Femur (tissue), 1 donor: Measurements from ENCODE around the gene TRPT1.

Experiments used
- DNase-seq: peaks from one replicate; pipeline ENCODE4 v3.0.0-alpha.2; 2017

TRPT1 gene

GRCh38 chr11:64229090-64229743 lies 3.2 kb upstream of the TRPT1 start:
- peak; percentile 19 for DNase-seq

- peak; percentile 20 for DNase-seq
Observed at GRCh38 chr11:64227405-64227956, 1.5 kb upstream of the TRPT1 start.

DNA sequence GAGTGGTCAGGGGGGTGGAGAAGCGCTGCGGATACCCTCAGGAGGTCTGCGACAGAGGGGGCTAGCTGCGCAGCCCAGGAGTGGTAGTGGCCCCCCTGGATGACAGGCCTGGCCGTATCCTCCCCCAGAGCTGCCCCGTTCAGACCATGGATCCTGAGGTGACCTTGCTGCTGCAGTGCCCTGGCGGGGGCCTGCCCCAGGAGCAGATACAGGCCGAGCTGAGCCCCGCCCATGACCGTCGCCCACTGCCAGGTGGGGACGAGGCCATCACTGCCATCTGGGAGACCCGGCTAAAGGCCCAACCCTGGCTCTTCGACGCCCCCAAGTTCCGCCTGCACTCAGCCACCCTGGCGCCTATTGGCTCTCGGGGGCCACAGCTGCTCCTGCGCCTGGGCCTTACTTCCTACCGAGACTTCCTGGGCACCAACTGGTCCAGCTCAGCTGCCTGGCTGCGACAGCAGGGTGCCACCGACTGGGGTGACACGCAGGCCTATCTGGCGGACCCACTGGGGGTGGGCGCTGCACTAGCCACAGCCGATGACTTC lies 593 bp upstream of the TRPT1 start:
- peak; percentile 70 for DNase-seq

DNA sequence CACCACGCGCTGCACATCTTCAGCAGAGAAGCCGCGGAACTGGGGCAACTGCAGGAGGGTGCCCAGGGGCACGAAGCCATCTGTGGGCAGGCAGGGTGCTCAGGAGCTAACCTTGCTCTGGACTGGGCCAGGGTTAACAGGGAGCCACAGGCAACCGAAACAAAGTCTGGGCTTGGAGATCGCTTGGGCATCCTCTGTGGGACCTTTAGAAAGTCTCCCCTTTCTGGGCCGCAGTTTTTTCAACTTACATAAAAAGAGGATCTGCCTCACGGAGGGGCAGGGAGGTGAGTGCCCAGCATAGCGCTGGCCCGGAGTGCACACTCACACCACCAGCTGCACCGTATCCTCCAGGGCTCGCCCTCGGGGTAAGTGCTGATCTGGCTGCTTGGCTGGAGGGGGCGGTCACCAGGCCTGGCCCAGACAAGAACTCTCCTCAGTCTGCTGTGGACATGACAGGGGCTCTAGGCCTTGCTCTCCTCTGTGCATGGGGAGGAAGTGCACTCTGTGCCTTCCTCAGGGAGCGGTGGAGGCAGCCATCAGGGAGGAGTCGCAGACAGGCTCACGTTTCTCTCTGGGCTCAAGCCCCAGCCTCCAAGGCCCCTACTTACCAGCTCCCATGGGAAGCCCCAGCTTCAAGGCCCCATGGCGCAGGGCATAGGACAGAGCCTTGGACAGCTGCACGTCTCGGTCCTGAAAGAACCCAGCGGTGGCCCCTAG lies 937 bp downstream of the TRPT1 start:
- peak; percentile 24 for DNase-seq

- no peak for DNase-seq
Observed at GRCh38 chr11:64224151-64224890, 1.7 kb downstream of the TRPT1 start.

DNA sequence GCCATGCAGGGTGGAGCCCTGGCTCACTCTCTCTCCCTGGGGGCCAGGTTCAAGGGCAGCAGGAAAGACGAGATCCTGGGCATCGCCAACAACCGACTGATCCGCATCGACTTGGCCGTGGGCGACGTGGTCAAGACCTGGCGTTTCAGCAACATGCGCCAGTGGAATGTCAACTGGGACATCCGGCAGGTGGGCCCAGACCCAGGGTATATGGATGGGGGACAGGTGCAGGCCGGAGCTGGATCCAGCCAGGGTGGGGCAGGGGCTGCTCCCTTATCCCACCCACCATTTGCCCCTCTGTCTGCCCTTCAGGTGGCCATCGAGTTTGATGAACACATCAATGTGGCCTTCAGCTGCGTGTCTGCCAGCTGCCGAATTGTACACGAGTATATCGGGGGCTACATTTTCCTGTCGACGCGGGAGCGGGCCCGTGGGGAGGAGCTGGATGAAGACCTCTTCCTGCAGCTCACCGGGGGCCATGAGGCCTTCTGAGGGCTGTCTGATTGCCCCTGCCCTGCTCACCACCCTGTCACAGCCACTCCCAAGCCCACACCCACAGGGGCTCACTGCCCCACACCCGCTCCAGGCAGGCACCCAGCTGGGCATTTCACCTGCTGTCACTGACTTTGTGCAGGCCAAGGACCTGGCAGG lies 2.9 kb downstream of the TRPT1 start:
- peak; percentile 46 for DNase-seq

DNA sequence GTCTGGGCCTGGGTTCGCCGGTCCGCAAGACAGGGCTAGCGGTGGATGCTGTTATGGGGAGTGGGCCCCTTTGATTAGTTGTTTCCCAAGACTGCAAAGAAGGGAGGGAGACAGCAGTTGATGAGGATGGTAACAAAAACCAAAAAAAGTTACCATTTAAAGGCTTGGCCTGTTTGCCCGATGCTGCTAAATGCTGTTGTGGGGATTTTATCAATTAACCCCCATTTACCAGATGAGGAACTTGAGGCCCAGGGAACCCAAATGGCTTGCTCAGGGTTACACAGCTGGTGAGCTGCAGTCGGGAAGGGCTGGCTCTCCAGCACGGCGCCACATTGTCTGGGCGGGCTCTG lies 3.4 kb downstream of the TRPT1 start:
- no peak for DNase-seq

GRCh38 chr11:64220798-64221197 lies 5.2 kb downstream of the TRPT1 start:
- peak; percentile 37 for DNase-seq

DNA sequence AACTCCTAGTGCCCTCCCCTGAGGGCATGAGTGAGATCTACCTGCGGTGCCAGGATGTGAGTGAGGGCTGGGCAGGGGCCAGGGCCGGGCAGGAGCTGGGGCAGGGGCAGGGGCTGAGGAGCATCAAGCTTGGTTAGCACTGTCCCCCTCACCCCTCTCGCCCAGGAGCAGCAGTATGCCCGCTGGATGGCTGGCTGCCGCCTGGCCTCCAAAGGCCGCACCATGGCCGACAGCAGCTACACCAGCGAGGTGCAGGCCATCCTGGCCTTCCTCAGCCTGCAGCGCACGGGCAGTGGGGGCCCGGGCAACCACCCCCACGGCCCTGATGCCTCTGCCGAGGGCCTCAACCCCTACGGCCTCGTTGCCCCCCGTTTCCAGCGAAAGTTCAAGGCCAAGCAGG lies 5.7 kb downstream of the TRPT1 start:
- no peak for DNase-seq

GRCh38 chr11:64219755-64220154 lies 6.2 kb downstream of the TRPT1 start:
- DNase-seq = no peak

DNA sequence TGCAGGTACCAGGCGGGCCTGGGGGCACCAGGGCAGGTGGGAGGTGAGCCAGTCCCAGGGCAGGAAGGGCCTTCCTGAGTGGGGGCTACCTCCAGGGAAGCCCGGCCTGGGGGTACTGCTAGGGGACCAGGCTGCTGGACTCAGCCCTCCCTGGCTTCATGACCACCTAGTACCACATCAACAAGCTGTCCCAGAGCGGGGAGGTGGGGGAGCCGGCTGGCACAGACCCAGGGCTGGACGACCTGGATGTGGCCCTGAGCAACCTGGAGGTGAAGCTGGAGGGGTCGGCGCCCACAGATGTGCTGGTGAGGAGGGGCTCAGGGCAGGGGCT lies 6.7 kb downstream of the TRPT1 start:
- peak; percentile 29 for DNase-seq

DNA sequence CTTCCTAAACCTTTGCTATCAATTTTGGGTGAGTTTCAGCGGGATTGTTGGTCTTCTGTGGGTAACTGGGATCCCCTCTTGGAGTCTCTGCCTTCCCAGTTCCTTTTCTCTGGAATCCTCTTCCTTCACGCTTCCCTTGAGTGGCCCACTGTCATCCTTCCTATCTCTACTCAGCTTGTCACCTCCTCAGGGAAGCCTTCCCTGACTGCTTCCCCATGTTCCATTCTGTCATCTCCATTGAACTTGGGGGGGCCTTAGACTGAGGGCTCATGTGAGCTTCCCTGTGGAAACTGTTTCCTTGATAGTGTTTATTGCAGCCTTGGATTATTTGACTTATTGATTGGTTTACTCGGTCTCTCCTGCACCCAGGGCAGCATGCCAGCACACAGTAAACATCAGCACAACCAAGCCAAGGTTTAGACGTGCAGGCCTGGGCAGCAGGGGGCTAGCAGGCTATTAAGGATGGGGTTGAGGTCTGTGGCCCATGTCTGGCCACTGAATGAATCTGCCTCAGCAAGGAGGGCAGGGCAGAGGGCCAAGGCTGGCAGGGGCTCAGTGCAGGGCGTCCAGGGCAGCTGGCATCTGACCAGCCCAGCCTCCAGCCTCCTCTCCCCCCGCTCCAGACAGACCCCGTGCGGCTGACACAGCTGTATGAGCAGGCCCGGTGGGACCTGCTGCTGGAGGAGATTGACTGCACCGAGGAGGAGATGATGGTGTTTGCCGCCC lies 7.2 kb downstream of the TRPT1 start:
- DNase-seq = no peak

DNA sequence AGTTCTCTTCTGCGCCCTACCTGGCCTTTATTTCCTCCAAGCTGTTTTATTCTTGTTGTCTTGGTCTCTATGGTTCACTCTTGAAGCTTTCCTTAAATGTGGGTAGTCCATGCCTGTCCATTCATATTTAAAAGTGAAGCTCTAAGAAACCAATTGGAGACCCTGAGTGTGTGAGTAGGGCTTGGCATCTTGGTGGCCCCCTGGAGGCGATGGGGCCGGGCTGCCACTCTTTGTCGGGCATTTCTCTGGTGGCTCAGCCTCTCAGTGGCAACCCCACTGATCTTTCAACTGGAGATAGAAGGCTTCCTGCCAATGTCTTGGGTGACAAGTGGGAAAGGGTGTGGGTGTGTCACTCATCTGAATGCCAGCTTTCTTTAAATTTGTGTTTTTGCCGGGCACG lies 9.1 kb downstream of the TRPT1 start:
- DNase-seq = no peak

GRCh38 chr11:64211181-64211872 lies 14.7 kb downstream of the TRPT1 start:
- DNase-seq = no peak

GRCh38 chr11:64210301-64211020 lies 15.5 kb downstream of the TRPT1 start:
- no peak for DNase-seq

DNA sequence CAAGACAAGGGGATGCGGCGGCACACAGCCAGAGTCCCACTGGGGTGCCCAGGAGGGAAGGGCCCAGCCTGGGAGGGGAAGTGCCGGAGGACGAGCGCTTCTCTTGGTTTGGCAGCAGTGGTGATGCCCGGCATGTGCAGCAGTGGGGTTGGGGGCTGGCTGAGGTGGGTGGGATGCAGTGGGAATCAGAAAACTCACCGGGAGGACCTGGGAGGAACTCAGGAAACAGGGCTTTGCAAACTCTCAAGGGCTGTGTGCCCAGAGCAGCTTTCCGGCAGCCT lies 16.5 kb downstream of the TRPT1 start:
- no peak for DNase-seq

GRCh38 chr11:64208796-64209562 lies 17.0 kb downstream of the TRPT1 start:
- no peak for DNase-seq

DNA sequence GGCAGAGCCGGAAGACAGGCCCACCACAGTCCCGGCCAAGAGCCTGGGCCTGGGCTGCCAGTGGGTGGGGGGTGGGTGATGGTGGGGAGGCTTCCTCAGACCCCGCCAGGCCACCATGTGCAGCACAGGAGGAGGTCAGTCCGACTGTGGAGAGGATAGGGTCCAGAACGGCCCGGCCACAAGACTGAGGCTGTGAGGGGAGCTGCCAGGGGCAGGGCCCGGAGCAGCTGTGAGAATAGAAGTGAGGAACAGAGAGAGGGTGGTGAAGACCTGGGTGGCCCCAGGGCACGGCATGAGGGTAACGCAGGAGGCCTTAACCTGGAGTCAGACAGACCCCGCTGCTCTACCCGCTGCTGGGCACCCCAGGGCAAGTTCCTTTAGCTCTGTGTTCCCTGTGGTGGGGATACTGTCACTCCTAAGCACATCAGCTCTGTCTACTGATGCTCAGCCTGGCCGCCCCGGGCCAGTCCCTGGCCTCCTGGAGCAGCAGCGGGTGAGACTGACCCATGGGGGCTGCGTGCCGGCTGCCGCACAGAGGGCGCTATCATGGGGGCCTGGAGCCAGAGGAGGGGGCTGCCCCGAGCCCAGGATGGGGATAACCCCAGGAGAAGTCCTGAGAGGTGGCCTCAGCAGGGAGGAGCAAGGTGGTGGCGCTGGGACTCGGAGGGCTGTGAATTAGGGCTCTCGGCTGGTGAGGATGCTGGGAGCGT lies 17.7 kb downstream of the TRPT1 start:
- no peak for DNase-seq

- peak; percentile 79 for DNase-seq
Observed at GRCh38 chr11:64207256-64208085, 18.5 kb downstream of the TRPT1 start.
